ENCODE results near the gene INTS6.

Gene INTS6

GRCh38 chr13:51420681-51421490 is 31.9 kb downstream of the INTS6 start:
- H2BK15ac ChIP-seq (ENCODE audit: low read depth, poor library complexity, severe bottlenecking) = no peak overlapping the region
- H2BK120ac ChIP-seq (ENCODE audit: low read depth, low read length) = no peak overlapping the region
- H2AFZ ChIP-seq (ENCODE audit: low read depth, low read length) = no peak overlapping the region
- no peak overlapping the region for H3K23ac ChIP-seq (ENCODE audit: low read length in 2 of 2)
- no peak overlapping the region for H3K4ac ChIP-seq (ENCODE audit: low read depth in 1 of 2, low read length in 2 of 2)
- no peak overlapping the region for H4K91ac ChIP-seq (ENCODE audit: low read length)
- no peak overlapping the region for H3K4me2 ChIP-seq (ENCODE audit: low read length, poor library complexity, severe bottlenecking)
- H4K8ac ChIP-seq (ENCODE audit: low read length) = peak overlapping the region; percentile 42
- H3K79me1 ChIP-seq (replicated peaks; ENCODE audit: low read length, poor library complexity, severe bottlenecking) = peaks cover 2% of the 10 kb centered on the region
- no peaks in the 10 kb centered on the region for H3K27me3 ChIP-seq (ENCODE audit: control insufficient read depth in 1 of 2, insufficient read depth in 1 of 2, low read length in 2 of 2)
- no peak overlapping the region for H2BK12ac ChIP-seq (ENCODE audit: low read length in 2 of 2)
- no peak overlapping the region for H3K18ac ChIP-seq (ENCODE audit: low read depth in 1 of 2, low read length in 2 of 2)
- no peak overlapping the region for H2AK5ac ChIP-seq (ENCODE audit: low read length, severe bottlenecking)
- no peak overlapping the region for H3K27ac ChIP-seq (ENCODE audit: low read length, poor library complexity, severe bottlenecking)
- H2BK5ac ChIP-seq (ENCODE audit: low read depth, low read length, poor library complexity, severe bottlenecking) = no peak overlapping the region
- H3K9me3 ChIP-seq (ENCODE audit: control insufficient read depth, low read length) = no peaks in the 10 kb centered on the region
- WGBS = 87% methylated on average over 4 of the region's 6 CpGs
- peaks cover 0 to 62% of the 10 kb centered on the region in 2 experiments for H3K36me3 ChIP-seq (ENCODE audit: control insufficient read depth in 1 of 2, insufficient read depth in 2 of 2, low read depth in 1 of 2, low read length in 2 of 2)
- no peak overlapping the region for H3K14ac ChIP-seq (ENCODE audit: low read length in 2 of 2)
- peak; percentile 25 for DNase-seq
- H3K4me3 ChIP-seq (ENCODE audit: insufficient read depth in 1 of 2, low read depth in 1 of 2, low read length in 2 of 2) = no peak overlapping the region
- no peak overlapping the region for H3K9ac ChIP-seq (ENCODE audit: low read length)
- H3K4me1 ChIP-seq (ENCODE audit: control insufficient read depth, insufficient read depth, low read depth, low read length) = peaks cover 1% of the 10 kb centered on the region

- H3K4ac ChIP-seq (ENCODE audit: low read depth in 1 of 2, low read length in 2 of 2) = no peak overlapping the region
- H3K14ac ChIP-seq (ENCODE audit: low read length in 2 of 2) = no peak overlapping the region
- no peaks in the 10 kb centered on the region for H3K9me3 ChIP-seq (ENCODE audit: control insufficient read depth, low read length)
- H2BK12ac ChIP-seq (ENCODE audit: low read length in 2 of 2) = no peak overlapping the region
- DNase-seq = no peak
- no peak overlapping the region for H3K4me2 ChIP-seq (ENCODE audit: low read length, poor library complexity, severe bottlenecking)
- H3K18ac ChIP-seq (ENCODE audit: low read depth in 1 of 2, low read length in 2 of 2) = no peak overlapping the region
- H3K9ac ChIP-seq (ENCODE audit: low read length) = no peak overlapping the region
- H3K4me1 ChIP-seq (ENCODE audit: control insufficient read depth, insufficient read depth, low read depth, low read length) = peaks cover 1% of the 10 kb centered on the region
- H4K91ac ChIP-seq (ENCODE audit: low read length) = no peak overlapping the region
- H3K36me3 ChIP-seq (ENCODE audit: control insufficient read depth in 1 of 2, insufficient read depth in 2 of 2, low read depth in 1 of 2, low read length in 2 of 2) = peaks cover 0 to 67% of the 10 kb centered on the region in 2 experiments
- H3K27ac ChIP-seq (ENCODE audit: low read length, poor library complexity, severe bottlenecking) = no peak overlapping the region
- H3K27me3 ChIP-seq (ENCODE audit: control insufficient read depth in 1 of 2, insufficient read depth in 1 of 2, low read length in 2 of 2) = no peaks in the 10 kb centered on the region
- H2BK15ac ChIP-seq (ENCODE audit: low read depth, poor library complexity, severe bottlenecking) = no peak overlapping the region
- no peak overlapping the region for H3K4me3 ChIP-seq (ENCODE audit: insufficient read depth in 1 of 2, low read depth in 1 of 2, low read length in 2 of 2)
- H4K8ac ChIP-seq (ENCODE audit: low read length) = no peak overlapping the region
- no peak overlapping the region for H2AK5ac ChIP-seq (ENCODE audit: low read length, severe bottlenecking)
- no peak overlapping the region for H2BK120ac ChIP-seq (ENCODE audit: low read depth, low read length)
- H2AFZ ChIP-seq (ENCODE audit: low read depth, low read length) = no peak overlapping the region
- no peak overlapping the region for H2BK5ac ChIP-seq (ENCODE audit: low read depth, low read length, poor library complexity, severe bottlenecking)
- WGBS = 97% methylated on average over 4 of the region's 4 CpGs
- H3K23ac ChIP-seq (ENCODE audit: low read length in 2 of 2) = no peak overlapping the region
- peaks cover 2% of the 10 kb centered on the region for H3K79me1 ChIP-seq (replicated peaks; ENCODE audit: low read length, poor library complexity, severe bottlenecking)
Measured at GRCh38 chr13:51419001-51419636, 33.7 kb downstream of the INTS6 start.

GRCh38 chr13:51417716-51418115 is 35.1 kb downstream of the INTS6 start:
- Histone ChIP-seq H3K14ac (ENCODE audit: low read length in 2 of 2) (no peak overlapping the region), H3K18ac (ENCODE audit: low read depth in 1 of 2, low read length in 2 of 2) (no peak overlapping the region), H3K9ac (ENCODE audit: low read length) (no peak overlapping the region), H2BK120ac (ENCODE audit: low read depth, low read length) (no peak overlapping the region), H2AK5ac (ENCODE audit: low read length, severe bottlenecking) (no peak overlapping the region), H3K4me2 (ENCODE audit: low read length, poor library complexity, severe bottlenecking) (no peak overlapping the region), H3K4me3 (ENCODE audit: insufficient read depth in 1 of 2, low read depth in 1 of 2, low read length in 2 of 2) (no peak overlapping the region), H3K23ac (ENCODE audit: low read length in 2 of 2) (no peak overlapping the region), H3K4me1 (ENCODE audit: control insufficient read depth, insufficient read depth, low read depth, low read length) (peaks cover 1% of the 10 kb centered on the region), H3K9me3 (ENCODE audit: control insufficient read depth, low read length) (no peaks in the 10 kb centered on the region), H4K8ac (ENCODE audit: low read length) (no peak overlapping the region), H3K27ac (ENCODE audit: low read length, poor library complexity, severe bottlenecking) (no peak overlapping the region), H3K36me3 (ENCODE audit: control insufficient read depth in 1 of 2, insufficient read depth in 2 of 2, low read depth in 1 of 2, low read length in 2 of 2) (peaks cover 0 to 73% of the 10 kb centered on the region in 2 experiments), H3K27me3 (ENCODE audit: control insufficient read depth in 1 of 2, insufficient read depth in 1 of 2, low read length in 2 of 2) (no peaks in the 10 kb centered on the region), H3K79me1 (replicated peaks; ENCODE audit: low read length, poor library complexity, severe bottlenecking) (peaks cover 2% of the 10 kb centered on the region), H3K4ac (ENCODE audit: low read depth in 1 of 2, low read length in 2 of 2) (no peak overlapping the region), H2AFZ (ENCODE audit: low read depth, low read length) (no peak overlapping the region), H4K91ac (ENCODE audit: low read length) (no peak overlapping the region), H2BK12ac (ENCODE audit: low read length in 2 of 2) (no peak overlapping the region), H2BK15ac (ENCODE audit: low read depth, poor library complexity, severe bottlenecking) (no peak overlapping the region), H2BK5ac (ENCODE audit: low read depth, low read length, poor library complexity, severe bottlenecking) (no peak overlapping the region)
- no peak for DNase-seq
- 86% methylated on average over 2 of the region's 4 CpGs for WGBS

GRCh38 chr13:51416107-51416506 is 36.7 kb downstream of the INTS6 start:
- H3K27ac ChIP-seq (ENCODE audit: low read length, poor library complexity, severe bottlenecking) = no peak overlapping the region
- no peak for DNase-seq
- H3K4ac ChIP-seq (ENCODE audit: low read depth in 1 of 2, low read length in 2 of 2) = no peak overlapping the region
- no peak overlapping the region for H3K4me3 ChIP-seq (ENCODE audit: insufficient read depth in 1 of 2, low read depth in 1 of 2, low read length in 2 of 2)
- no peak overlapping the region for H3K18ac ChIP-seq (ENCODE audit: low read depth in 1 of 2, low read length in 2 of 2)
- H4K8ac ChIP-seq (ENCODE audit: low read length) = no peak overlapping the region
- no peak overlapping the region for H2BK15ac ChIP-seq (ENCODE audit: low read depth, poor library complexity, severe bottlenecking)
- H4K91ac ChIP-seq (ENCODE audit: low read length) = no peak overlapping the region
- H3K36me3 ChIP-seq (ENCODE audit: control insufficient read depth in 1 of 2, insufficient read depth in 2 of 2, low read depth in 1 of 2, low read length in 2 of 2) = peaks cover 2 to 73% of the 10 kb centered on the region in 2 experiments
- H3K4me2 ChIP-seq (ENCODE audit: low read length, poor library complexity, severe bottlenecking) = no peak overlapping the region
- no peaks in the 10 kb centered on the region for H3K9me3 ChIP-seq (ENCODE audit: control insufficient read depth, low read length)
- H3K79me1 ChIP-seq (replicated peaks; ENCODE audit: low read length, poor library complexity, severe bottlenecking) = peaks cover 2% of the 10 kb centered on the region
- H2BK5ac ChIP-seq (ENCODE audit: low read depth, low read length, poor library complexity, severe bottlenecking) = no peak overlapping the region
- peaks cover 1% of the 10 kb centered on the region for H3K4me1 ChIP-seq (ENCODE audit: control insufficient read depth, insufficient read depth, low read depth, low read length)
- no peak overlapping the region for H2AK5ac ChIP-seq (ENCODE audit: low read length, severe bottlenecking)
- no peak overlapping the region for H3K9ac ChIP-seq (ENCODE audit: low read length)
- no peak overlapping the region for H3K23ac ChIP-seq (ENCODE audit: low read length in 2 of 2)
- H2BK120ac ChIP-seq (ENCODE audit: low read depth, low read length) = no peak overlapping the region
- H2AFZ ChIP-seq (ENCODE audit: low read depth, low read length) = no peak overlapping the region
- H3K14ac ChIP-seq (ENCODE audit: low read length in 2 of 2) = no peak overlapping the region
- no peaks in the 10 kb centered on the region for H3K27me3 ChIP-seq (ENCODE audit: control insufficient read depth in 1 of 2, insufficient read depth in 1 of 2, low read length in 2 of 2)
- H2BK12ac ChIP-seq (ENCODE audit: low read length in 2 of 2) = no peak overlapping the region

Data from mesenchymal stem cell (in vitro differentiated cells and primary cell).